Middle frontal gyrus (tissue), 1 donor: ENCODE measurements around the gene PCDH9.

Source experiments
- DNase-seq: peaks from one replicate; pipeline ENCODE4 v3.0.0-alpha.2; 2015; ENCODE audit warnings: low spot score; ENCODE audit errors: extremely low spot score

Gene PCDH9

DNA sequence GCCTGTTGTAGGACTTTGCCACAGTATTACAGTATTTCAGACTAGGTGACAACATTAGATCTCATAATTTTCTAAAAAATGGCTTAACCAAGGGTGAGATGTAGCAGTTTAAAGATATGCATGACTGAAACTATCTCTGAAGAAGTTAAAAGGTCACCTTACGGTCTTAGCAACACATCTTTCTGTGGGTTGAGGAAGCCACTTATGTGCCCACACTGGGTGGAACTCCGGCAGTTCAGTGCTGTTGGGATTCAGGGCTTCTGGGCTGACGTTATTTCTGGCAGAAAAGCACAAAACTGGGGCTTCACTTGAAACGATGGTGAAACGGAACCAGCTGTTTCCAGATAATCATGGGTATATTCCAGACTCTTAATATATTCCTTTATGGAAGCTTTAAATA, 697.3 kb downstream of the PCDH9 start:
- DNase-seq = no peak

GRCh38 chr13:66532146-66532545, 698.0 kb downstream of the PCDH9 start:
- DNase-seq = no peak

GRCh38 chr13:66530686-66531085, 699.5 kb downstream of the PCDH9 start:
- no peak for DNase-seq

DNA sequence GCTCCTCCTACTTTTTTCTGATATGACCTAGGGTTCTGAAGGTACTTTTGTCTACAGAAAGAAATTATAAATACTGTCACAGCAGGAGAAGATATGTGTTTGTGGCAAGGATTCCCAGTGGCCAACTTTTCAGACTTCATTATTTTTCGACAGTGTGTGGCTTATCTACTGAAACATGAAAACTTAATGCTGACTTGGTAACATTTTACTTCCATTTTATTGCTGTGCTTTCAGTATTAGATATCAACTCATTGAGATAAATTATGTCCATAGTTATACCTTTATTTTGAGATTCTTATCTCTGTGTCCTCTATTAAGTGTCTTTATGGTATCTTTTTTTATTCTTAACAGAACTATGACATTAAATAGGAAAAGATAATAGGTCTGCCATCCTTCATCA, 700.0 kb downstream of the PCDH9 start:
- no peak for DNase-seq

GRCh38 chr13:66528944-66529576, 701.1 kb downstream of the PCDH9 start:
- DNase-seq = no peak

DNA sequence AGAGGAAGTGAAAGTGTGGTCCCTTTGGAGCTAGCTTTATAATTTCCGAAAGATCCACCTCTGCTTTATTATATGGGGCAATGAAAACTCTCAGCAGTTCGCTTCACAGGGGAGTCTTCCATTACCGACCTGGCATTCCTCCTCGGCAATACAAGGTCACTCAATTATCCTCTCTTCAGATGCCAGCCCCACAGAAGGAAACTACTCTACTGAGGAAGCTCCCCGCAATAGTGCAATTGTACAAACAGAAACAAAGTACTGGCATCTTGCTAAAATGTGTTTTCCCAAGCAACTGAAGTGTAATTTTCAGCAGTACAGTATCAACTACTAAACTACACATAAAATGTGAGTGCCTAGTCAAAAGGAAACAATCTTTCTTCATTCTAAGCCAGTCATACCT, 702.0 kb downstream of the PCDH9 start:
- no peak for DNase-seq

GRCh38 chr13:66520511-66521355, 709.4 kb downstream of the PCDH9 start:
- no peak for DNase-seq

GRCh38 chr13:66519259-66519658, 710.9 kb downstream of the PCDH9 start:
- no peak for DNase-seq

DNA sequence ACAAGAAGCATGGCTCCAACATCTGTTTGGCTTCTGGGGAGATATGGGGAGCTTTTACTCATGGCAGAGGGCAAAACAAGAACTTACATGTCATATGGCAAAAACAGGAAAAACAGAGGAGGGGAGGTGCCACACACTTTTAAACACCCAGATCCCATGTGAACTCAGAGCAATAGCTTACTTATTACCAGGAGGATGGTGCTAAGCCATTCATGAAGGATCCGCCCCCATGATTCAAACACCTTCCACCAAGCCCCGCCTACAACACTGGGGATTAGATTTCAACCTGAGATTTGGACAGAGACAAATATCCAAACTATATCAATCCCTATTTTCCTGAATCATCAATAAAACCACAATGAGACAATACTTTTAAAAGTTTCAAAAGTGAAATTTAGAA, 712.1 kb downstream of the PCDH9 start:
- no peak for DNase-seq

- no peak for DNase-seq
These were observed 716.4 kb downstream of the PCDH9 start for GRCh38 chr13:66513728-66514127.

GRCh38 chr13:66509175-66509574, 721.0 kb downstream of the PCDH9 start:
- no peak for DNase-seq

GRCh38 chr13:66508153-66508909, 721.8 kb downstream of the PCDH9 start:
- no peak for DNase-seq

DNA sequence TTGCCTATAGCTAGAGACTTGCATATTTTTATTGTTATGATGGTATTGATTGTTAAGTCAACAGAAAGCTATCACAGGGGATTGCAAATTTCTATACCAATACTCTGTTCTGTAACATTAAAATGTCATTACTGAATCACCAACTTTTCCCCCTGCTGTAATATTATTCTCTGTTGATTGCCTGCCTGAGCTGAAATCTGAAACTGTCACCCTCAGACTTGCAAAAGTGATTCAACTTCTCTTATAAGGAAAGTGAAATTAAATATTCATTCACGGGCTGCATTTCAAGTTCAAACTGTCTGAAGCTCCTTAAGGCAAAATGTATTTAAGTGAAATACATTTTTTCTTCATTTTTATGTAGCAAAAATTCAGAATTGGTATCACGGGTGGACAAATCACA, 723.2 kb downstream of the PCDH9 start:
- no peak for DNase-seq

- no peak for DNase-seq
These were observed 723.9 kb downstream of the PCDH9 start for GRCh38 chr13:66506051-66506777.

- DNase-seq = no peak
These were observed 726.2 kb downstream of the PCDH9 start for GRCh38 chr13:66503890-66504289.

DNA sequence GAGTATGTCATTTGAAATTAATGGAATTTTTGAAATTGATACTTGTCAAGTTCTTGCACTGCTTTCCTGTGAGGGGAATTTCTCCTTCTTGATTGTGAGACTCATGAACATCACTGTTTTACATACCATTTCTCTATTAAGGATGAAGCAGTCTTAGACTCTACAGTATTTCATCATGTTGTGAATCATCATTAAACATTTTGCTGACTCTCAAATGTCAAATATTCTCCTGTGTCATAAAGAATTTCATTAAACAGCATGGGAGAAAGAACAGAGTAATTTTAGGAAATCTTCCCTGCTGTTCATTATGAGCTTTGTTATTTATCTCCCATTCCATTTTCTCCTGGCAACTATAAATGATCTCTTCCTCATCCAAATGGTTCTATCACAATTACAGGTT, 729.0 kb downstream of the PCDH9 start:
- DNase-seq = no peak

- no peak for DNase-seq
These were observed 737.7 kb downstream of the PCDH9 start for GRCh38 chr13:66492479-66492878.

DNA sequence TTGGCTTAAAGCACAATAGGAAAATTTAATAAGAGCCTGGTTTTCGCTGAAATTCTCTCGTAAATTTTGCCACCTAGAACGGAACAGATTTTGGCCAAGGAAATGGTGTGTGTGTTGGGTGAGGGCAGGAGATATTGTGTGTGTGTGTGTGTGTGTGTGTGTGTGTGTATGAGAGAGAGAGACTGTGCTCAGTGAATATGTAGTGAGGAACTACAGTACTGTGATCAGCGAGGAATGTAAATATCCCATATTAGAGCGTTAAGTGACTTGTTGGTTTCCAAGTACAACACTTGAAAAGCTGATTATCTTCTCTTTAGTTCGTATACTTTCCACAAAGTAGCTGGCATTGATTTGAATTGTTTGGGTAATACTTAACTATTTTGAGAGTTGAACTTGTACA, 738.9 kb downstream of the PCDH9 start:
- DNase-seq = no peak

DNA sequence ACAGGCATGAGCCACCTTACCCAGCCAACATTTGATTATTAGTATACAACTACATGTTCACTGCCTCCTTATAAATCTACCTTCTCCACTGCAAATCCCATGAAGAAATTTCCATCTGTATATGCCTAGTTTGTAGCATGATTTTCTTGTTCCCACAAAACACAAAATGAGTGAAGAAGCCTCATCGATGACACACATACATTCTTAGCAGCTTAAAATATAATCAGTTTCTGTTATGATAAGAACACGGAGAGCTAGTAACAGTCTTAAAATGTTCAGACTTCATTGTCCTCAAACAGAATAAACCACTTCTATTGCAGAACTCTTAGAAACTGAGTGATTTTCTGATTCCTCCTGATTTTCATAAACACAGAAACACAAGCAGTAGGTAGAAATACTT, 740.5 kb downstream of the PCDH9 start:
- no peak for DNase-seq

GRCh38 chr13:66489172-66489571, 741.0 kb downstream of the PCDH9 start:
- no peak for DNase-seq

- DNase-seq = no peak
These were observed 746.4 kb downstream of the PCDH9 start for GRCh38 chr13:66483712-66484111.

DNA sequence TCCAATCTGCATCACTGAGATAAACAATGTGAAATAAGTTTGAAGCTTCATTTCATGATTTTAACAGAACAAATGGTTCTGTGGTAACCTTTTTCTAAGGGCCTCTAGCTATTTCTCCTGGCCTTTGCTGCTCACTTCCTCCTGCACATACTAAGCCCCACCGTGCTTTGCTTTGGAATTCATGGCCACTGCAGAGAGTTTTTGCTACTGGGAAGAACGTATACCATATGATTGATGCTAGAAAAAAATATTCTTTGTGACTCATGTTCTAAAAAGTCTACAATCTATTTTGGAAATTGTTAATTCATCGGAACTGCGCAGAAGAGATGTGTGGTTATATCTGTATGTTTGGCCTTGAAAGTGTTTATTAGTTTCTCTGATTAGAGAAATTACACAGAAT, 747.3 kb downstream of the PCDH9 start:
- DNase-seq = no peak
